ENCODE data around the gene CTSD. TPM values are rescaled to one million over a fixed set of nuclear protein-coding genes. Genes with fewer than 3 reads are reported as not detected.
"Not testable (repeated sequence)": the region's sequence is repeated elsewhere in the genome, so short reads cannot be mapped to it uniquely, and the experiment has no call there.

CTSD gene
- total and polyA plus RNA-seq, 7 experiments from 2014 or later: 103 to 378 (median 186) TPM

GRCh38 chr11:1805525-1805924 lies 41.8 kb upstream of the CTSD start:
- ChIA-PET CTCF (interaction anchor here (0.6 to 1.1 kb wide), 4 partner anchors 30 to 112 kb away, joined by 3 to 6 read pairs (median 3); no protein-coding TSS in a partner anchor), POLR2A (interaction anchor here (0.7 to 1.3 kb wide), 2 partner anchors 22 to 105 kb away, joined by 3 to 4 read pairs; no protein-coding TSS in a partner anchor)
- H3K4me3 Mint-ChIP-seq: no peak overlapping the region
- H3K4me1 Mint-ChIP-seq: no peaks in the 10 kb centered on the region
- no peak for ATAC-seq
- no peaks in the 10 kb centered on the region for H3K36me3 ChIP-seq (ENCODE audit: control insufficient read depth in 2 of 3, insufficient read depth in 3 of 3, low read length in 3 of 3)
- no peak overlapping the region for H3K27ac Mint-ChIP-seq
- H3K9me3 Mint-ChIP-seq: no peaks in the 10 kb centered on the region
- no peak for DNase-seq
- H3K4me3 ChIP-seq (ENCODE audit: low read length): no peak overlapping the region
- H3K9me3 ChIP-seq (ENCODE audit: control insufficient read depth in 2 of 3, low read length in 3 of 3): no peaks in the 10 kb centered on the region
- no peaks in the 10 kb centered on the region for H3K36me3 Mint-ChIP-seq
- intact Hi-C loops (cut with micrococcal nuclease): no loop called here
- H3K27me3 Mint-ChIP-seq: peaks cover 0 to 21% (median 10%) of the 10 kb centered on the region in 5 donors
- no peaks in the 10 kb centered on the region for H3K4me1 ChIP-seq (ENCODE audit: control insufficient read depth in 2 of 2, insufficient read depth in 2 of 2, low read length in 2 of 2)
- no peaks in the 10 kb centered on the region for H3K27me3 ChIP-seq (ENCODE audit: control insufficient read depth in 2 of 2, insufficient read depth in 2 of 2, low read length in 2 of 2)
- no peak overlapping the region for H3K27ac ChIP-seq (ENCODE audit: low read depth, low read length)

- H3K4me3 Mint-ChIP-seq; H3K36me3 ChIP-seq (ENCODE audit: control insufficient read depth in 2 of 3, insufficient read depth in 3 of 3, low read length in 3 of 3); H3K27ac Mint-ChIP-seq; DNase-seq; H3K9me3 Mint-ChIP-seq; H3K4me1 ChIP-seq (ENCODE audit: control insufficient read depth in 2 of 2, insufficient read depth in 2 of 2, low read length in 2 of 2); H3K27me3 ChIP-seq (ENCODE audit: control insufficient read depth in 2 of 2, insufficient read depth in 2 of 2, low read length in 2 of 2); intact Hi-C loops (cut with micrococcal nuclease); H3K4me3 ChIP-seq (ENCODE audit: low read length); H3K9me3 ChIP-seq (ENCODE audit: control insufficient read depth in 2 of 3, low read length in 3 of 3); ATAC-seq; H3K27ac ChIP-seq (ENCODE audit: low read depth, low read length); CTCF ChIA-PET; H3K36me3 Mint-ChIP-seq; H3K4me1 Mint-ChIP-seq: not testable (repeated sequence)
- H3K27me3 Mint-ChIP-seq: peaks cover 0 to 21% (median 7%) of the 10 kb centered on the region in 5 donors
- POLR2A ChIA-PET: interaction anchor here (1.3 kb wide), 1 partner anchor 103 kb away, joined by 3 read pairs; no protein-coding TSS in a partner anchor
These were observed 40.2 kb upstream of the CTSD start for GRCh38 chr11:1803835-1804519.

- H3K4me1 ChIP-seq (ENCODE audit: control insufficient read depth in 2 of 2, insufficient read depth in 2 of 2, low read length in 2 of 2): no peaks in the 10 kb centered on the region
- ATAC-seq: no peak
- no peaks in the 10 kb centered on the region for H3K36me3 ChIP-seq (ENCODE audit: control insufficient read depth in 2 of 3, insufficient read depth in 3 of 3, low read length in 3 of 3)
- Mint-ChIP-seq H3K27me3 (peaks cover 0 to 25% (median 7%) of the 10 kb centered on the region in 5 donors), H3K4me1 (no peaks in the 10 kb centered on the region), H3K27ac (no peak overlapping the region), H3K4me3 (no peak overlapping the region), H3K9me3 (no peaks in the 10 kb centered on the region), H3K36me3 (no peaks in the 10 kb centered on the region)
- ChIA-PET POLR2A (no interaction called here), CTCF (interaction anchor here (1.3 kb wide), 1 partner anchor 30 kb away, joined by 3 read pairs; no protein-coding TSS in a partner anchor)
- no peak overlapping the region for H3K27ac ChIP-seq (ENCODE audit: low read depth, low read length)
- no peak for DNase-seq
- intact Hi-C loops (cut with micrococcal nuclease): no loop called here
- no peak overlapping the region for H3K4me3 ChIP-seq (ENCODE audit: low read length)
- no peaks in the 10 kb centered on the region for H3K9me3 ChIP-seq (ENCODE audit: control insufficient read depth in 2 of 3, low read length in 3 of 3)
- H3K27me3 ChIP-seq (ENCODE audit: control insufficient read depth in 2 of 2, insufficient read depth in 2 of 2, low read length in 2 of 2): no peaks in the 10 kb centered on the region
These were observed 39.5 kb upstream of the CTSD start for GRCh38 chr11:1803246-1803645.

- CTCF ChIA-PET: interaction anchor here (0.8 kb wide), 1 partner anchor 17 kb away, joined by 4 read pairs; no protein-coding TSS in a partner anchor
- H3K27ac Mint-ChIP-seq: no peak overlapping the region
These were observed 33.8 kb upstream of the CTSD start for GRCh38 chr11:1797391-1798125.

GRCh38 chr11:1796413-1797011 lies 32.8 kb upstream of the CTSD start:
- Histone ChIP-seq H3K27me3 (ENCODE audit: control insufficient read depth in 2 of 2, insufficient read depth in 2 of 2, low read length in 2 of 2) (no peaks in the 10 kb centered on the region), H3K27ac (ENCODE audit: low read depth, low read length) (no peak overlapping the region), H3K4me1 (ENCODE audit: control insufficient read depth in 2 of 2, insufficient read depth in 2 of 2, low read length in 2 of 2) (no peaks in the 10 kb centered on the region), H3K4me3 (ENCODE audit: low read length) (no peak overlapping the region), H3K36me3 (ENCODE audit: control insufficient read depth in 2 of 3, insufficient read depth in 3 of 3, low read length in 3 of 3) (no peaks in the 10 kb centered on the region), H3K9me3 (ENCODE audit: control insufficient read depth in 2 of 3, low read length in 3 of 3) (no peaks in the 10 kb centered on the region)
- intact Hi-C loops (cut with micrococcal nuclease): no loop called here
- Mint-ChIP-seq H3K36me3 (peaks cover 0 to 3% (median 0%) of the 10 kb centered on the region in 5 donors), H3K4me1 (peaks cover 0 to 11% (median 5%) of the 10 kb centered on the region in 7 donors), H3K27ac (no peak overlapping the region), H3K4me3 (no peak overlapping the region), H3K27me3 (peaks cover 0 to 32% (median 14%) of the 10 kb centered on the region in 5 donors), H3K9me3 (peaks cover 0 to 22% (median 5%) of the 10 kb centered on the region in 11 donors)
- DNase-seq (no peak), ATAC-seq (no peak)
- POLR2A ChIA-PET: no interaction called here
- CTCF ChIA-PET: no interaction called here

More at GRCh38 chr11:1797391-1798125, 33.8 kb upstream of the CTSD start:
- H3K36me3 Mint-ChIP-seq: peaks cover 0 to under 1% (median 0%) of the 10 kb centered on the region in 5 donors
- Histone ChIP-seq H3K36me3 (ENCODE audit: control insufficient read depth in 2 of 3, insufficient read depth in 3 of 3, low read length in 3 of 3) (no peaks in the 10 kb centered on the region), H3K9me3 (ENCODE audit: control insufficient read depth in 2 of 3, low read length in 3 of 3) (no peaks in the 10 kb centered on the region), H3K4me3 (ENCODE audit: low read length) (no peak overlapping the region), H3K27me3 (ENCODE audit: control insufficient read depth in 2 of 2, insufficient read depth in 2 of 2, low read length in 2 of 2) (no peaks in the 10 kb centered on the region), H3K27ac (ENCODE audit: low read depth, low read length) (no peak overlapping the region), H3K4me1 (ENCODE audit: control insufficient read depth in 2 of 2, insufficient read depth in 2 of 2, low read length in 2 of 2) (no peaks in the 10 kb centered on the region)
- peaks cover 0 to 23% (median 14%) of the 10 kb centered on the region in 5 donors for H3K27me3 Mint-ChIP-seq
- no peak overlapping the region for H3K4me3 Mint-ChIP-seq
- ATAC-seq (no peak), DNase-seq (no peak)
- intact Hi-C loops (cut with micrococcal nuclease): no loop called here
- POLR2A ChIA-PET: no interaction called here
- H3K9me3 Mint-ChIP-seq: peaks cover 0 to 19% (median 3%) of the 10 kb centered on the region in 11 donors
- H3K4me1 Mint-ChIP-seq: peaks cover 0 to 7% (median 3%) of the 10 kb centered on the region in 7 donors

GRCh38 chr11:1793081-1793480 lies 29.4 kb upstream of the CTSD start:
- Mint-ChIP-seq H3K4me1 (peaks cover 0 to 11% (median 5%) of the 10 kb centered on the region in 7 donors), H3K9me3 (peaks cover 0 to 22% (median 5%) of the 10 kb centered on the region in 11 donors), H3K4me3 (peak overlapping the region in 2 of 10 donors; percentile 8 to 12), H3K36me3 (peaks cover 0 to 3% (median 0%) of the 10 kb centered on the region in 5 donors), H3K27me3 (peaks cover 0 to 38% (median 10%) of the 10 kb centered on the region in 5 donors), H3K27ac (peak overlapping the region in 1 of 9 donors; percentile 13)
- ChIA-PET POLR2A (no interaction called here), CTCF (interaction anchor here (0.7 kb wide), 1 partner anchor 94 kb away, joined by 5 read pairs; no protein-coding TSS in a partner anchor)
- no peak overlapping the region for H3K27ac ChIP-seq (ENCODE audit: low read depth, low read length)
- H3K27me3 ChIP-seq (ENCODE audit: control insufficient read depth in 2 of 2, insufficient read depth in 2 of 2, low read length in 2 of 2): no peaks in the 10 kb centered on the region
- no peaks in the 10 kb centered on the region for H3K36me3 ChIP-seq (ENCODE audit: control insufficient read depth in 2 of 3, insufficient read depth in 3 of 3, low read length in 3 of 3)
- intact Hi-C loops (cut with micrococcal nuclease): no loop called here
- ATAC-seq (no peak), DNase-seq (no peak)
- H3K4me1 ChIP-seq (ENCODE audit: control insufficient read depth in 2 of 2, insufficient read depth in 2 of 2, low read length in 2 of 2): no peaks in the 10 kb centered on the region
- no peaks in the 10 kb centered on the region for H3K9me3 ChIP-seq (ENCODE audit: control insufficient read depth in 2 of 3, low read length in 3 of 3)
- no peak overlapping the region for H3K4me3 ChIP-seq (ENCODE audit: low read length)
